ENCODE measurements around the gene SLC24A3. TPM values are rescaled to one million over a fixed set of nuclear protein-coding genes. Genes with fewer than 3 reads are reported as not detected.

Gene SLC24A3
- total RNA-seq, 1 experiment from 2014 or later, result 0.14 TPM

DNA sequence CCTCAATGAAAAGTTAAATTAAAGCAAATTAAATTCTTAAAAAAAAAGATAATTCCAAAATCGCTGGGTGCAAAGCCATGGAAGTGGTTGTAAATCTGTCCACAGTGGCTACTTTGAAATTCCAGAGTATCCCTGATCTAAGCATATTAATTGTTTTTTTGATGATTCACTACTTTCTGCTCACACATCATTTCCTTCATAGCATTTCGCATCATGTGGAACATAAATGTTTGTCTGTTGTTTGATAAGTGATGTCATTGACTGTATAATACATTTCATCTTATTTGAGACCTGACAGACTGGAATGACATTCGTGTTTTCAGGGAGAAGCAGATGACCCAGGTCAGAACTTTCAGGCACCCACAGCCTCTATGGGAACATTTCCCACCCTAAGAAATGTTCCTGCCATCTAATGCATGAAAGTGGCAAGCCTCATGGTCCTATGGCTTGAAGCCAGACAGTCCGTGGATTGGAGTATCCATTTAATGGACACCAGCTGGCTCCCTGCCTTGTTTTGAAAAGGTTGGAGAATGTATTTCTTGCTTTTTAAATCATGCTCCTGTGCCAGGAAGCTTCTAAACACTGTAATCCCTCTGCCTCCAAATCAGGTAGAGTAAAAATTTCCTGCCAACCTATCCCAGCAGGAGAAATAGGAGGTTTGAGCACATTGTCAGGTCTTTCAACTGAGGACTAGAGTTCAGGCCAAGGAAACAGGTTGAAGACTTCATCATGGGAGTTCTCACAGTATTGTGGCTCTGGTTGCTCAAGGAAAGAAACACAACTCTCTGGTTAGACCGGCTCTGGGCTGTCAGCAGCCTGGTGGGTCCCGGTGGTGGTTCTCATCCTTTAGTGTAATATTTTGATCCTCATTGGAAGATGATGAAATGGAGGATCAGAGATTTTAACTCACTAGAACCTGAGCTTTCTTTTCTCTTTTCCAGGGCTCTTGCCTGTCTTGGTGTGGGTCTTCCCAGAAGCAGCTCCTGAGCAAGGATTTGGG is 157.9 kb downstream of the SLC24A3 start:
- no peak overlapping the region for H3K27ac Mint-ChIP-seq (ENCODE audit: unreplicated experiment)
- no TSS peak for BruUV-seq (replicated peaks)
- no peaks in the 10 kb centered on the region for H3K9me3 Mint-ChIP-seq (ENCODE audit: unreplicated experiment)
- H3K27me3 Mint-ChIP-seq (ENCODE audit: insufficient read depth, unreplicated experiment), result peaks cover 7% of the 10 kb centered on the region
- POLR2A ChIA-PET, result no interaction called here
- Histone ChIP-seq H3K36me3 (ENCODE audit: control insufficient read depth, insufficient read depth, low read length) (no peaks in the 10 kb centered on the region), H3K27me3 (replicated peaks; ENCODE audit: control insufficient read depth, insufficient read depth, low read length) (no peaks in the 10 kb centered on the region), H3K9me3 (no peaks in the 10 kb centered on the region), H3K4me1 (no peaks in the 10 kb centered on the region), H3K4me3 (ENCODE audit: low read depth, low read length) (no peak overlapping the region)
- no peaks in the 10 kb centered on the region for H3K4me1 Mint-ChIP-seq (ENCODE audit: low read depth, unreplicated experiment)
- H3K36me3 Mint-ChIP-seq (ENCODE audit: insufficient read depth, unreplicated experiment), result no peaks in the 10 kb centered on the region
- TF ChIP-seq, protein P1, sequence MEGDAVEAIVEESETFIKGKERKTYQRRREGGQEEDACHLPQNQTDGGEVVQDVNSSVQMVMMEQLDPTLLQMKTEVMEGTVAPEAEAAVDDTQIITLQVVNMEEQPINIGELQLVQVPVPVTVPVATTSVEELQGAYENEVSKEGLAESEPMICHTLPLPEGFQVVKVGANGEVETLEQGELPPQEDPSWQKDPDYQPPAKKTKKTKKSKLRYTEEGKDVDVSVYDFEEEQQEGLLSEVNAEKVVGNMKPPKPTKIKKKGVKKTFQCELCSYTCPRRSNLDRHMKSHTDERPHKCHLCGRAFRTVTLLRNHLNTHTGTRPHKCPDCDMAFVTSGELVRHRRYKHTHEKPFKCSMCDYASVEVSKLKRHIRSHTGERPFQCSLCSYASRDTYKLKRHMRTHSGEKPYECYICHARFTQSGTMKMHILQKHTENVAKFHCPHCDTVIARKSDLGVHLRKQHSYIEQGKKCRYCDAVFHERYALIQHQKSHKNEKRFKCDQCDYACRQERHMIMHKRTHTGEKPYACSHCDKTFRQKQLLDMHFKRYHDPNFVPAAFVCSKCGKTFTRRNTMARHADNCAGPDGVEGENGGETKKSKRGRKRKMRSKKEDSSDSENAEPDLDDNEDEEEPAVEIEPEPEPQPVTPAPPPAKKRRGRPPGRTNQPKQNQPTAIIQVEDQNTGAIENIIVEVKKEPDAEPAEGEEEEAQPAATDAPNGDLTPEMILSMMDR (IDR thresholded peaks at IDR 0.05; ENCODE audit: insufficient read depth in 1 of 2, low read depth in 1 of 2, low read length in 1 of 2, severe bottlenecking in 1 of 2, unreplicated experiment in 1 of 2), result no peak
- no peak overlapping the region for H3K4me3 Mint-ChIP-seq (ENCODE audit: unreplicated experiment)
- no peak for DNase-seq
- intact Hi-C loops (cut with micrococcal nuclease; ENCODE audit: unreplicated experiment), result no loop called here
- CTCF ChIA-PET, result no interaction called here

- peaks cover 7% of the 10 kb centered on the region for H3K27me3 Mint-ChIP-seq (ENCODE audit: insufficient read depth, unreplicated experiment)
- ChIA-PET CTCF (interaction anchor here (0.5 kb wide), 1 partner anchor 86 kb away, joined by 5 read pairs; no protein-coding TSS in a partner anchor), POLR2A (no interaction called here)
- no peaks in the 10 kb centered on the region for H3K4me1 Mint-ChIP-seq (ENCODE audit: low read depth, unreplicated experiment)
- no peak overlapping the region for H3K4me3 Mint-ChIP-seq (ENCODE audit: unreplicated experiment)
- Histone ChIP-seq H3K4me1 (no peaks in the 10 kb centered on the region), H3K9me3 (no peaks in the 10 kb centered on the region), H3K27me3 (replicated peaks; ENCODE audit: control insufficient read depth, insufficient read depth, low read length) (no peaks in the 10 kb centered on the region), H3K36me3 (ENCODE audit: control insufficient read depth, insufficient read depth, low read length) (no peaks in the 10 kb centered on the region), H3K4me3 (ENCODE audit: low read depth, low read length) (no peak overlapping the region)
- no peak for DNase-seq
- no peaks in the 10 kb centered on the region for H3K36me3 Mint-ChIP-seq (ENCODE audit: insufficient read depth, unreplicated experiment)
- TF ChIP-seq, protein P1 (IDR thresholded peaks at IDR 0.05; ENCODE audit: insufficient read depth in 1 of 2, low read depth in 1 of 2, low read length in 1 of 2, severe bottlenecking in 1 of 2, unreplicated experiment in 1 of 2), result no peak
- BruUV-seq (replicated peaks), result no TSS peak
- no peaks in the 10 kb centered on the region for H3K9me3 Mint-ChIP-seq (ENCODE audit: unreplicated experiment)
- intact Hi-C loops (cut with micrococcal nuclease; ENCODE audit: unreplicated experiment), result no loop called here
- H3K27ac Mint-ChIP-seq (ENCODE audit: unreplicated experiment), result no peak overlapping the region
These were observed 158.7 kb downstream of the SLC24A3 start for GRCh38 chr20:19371112-19371511.

DNA sequence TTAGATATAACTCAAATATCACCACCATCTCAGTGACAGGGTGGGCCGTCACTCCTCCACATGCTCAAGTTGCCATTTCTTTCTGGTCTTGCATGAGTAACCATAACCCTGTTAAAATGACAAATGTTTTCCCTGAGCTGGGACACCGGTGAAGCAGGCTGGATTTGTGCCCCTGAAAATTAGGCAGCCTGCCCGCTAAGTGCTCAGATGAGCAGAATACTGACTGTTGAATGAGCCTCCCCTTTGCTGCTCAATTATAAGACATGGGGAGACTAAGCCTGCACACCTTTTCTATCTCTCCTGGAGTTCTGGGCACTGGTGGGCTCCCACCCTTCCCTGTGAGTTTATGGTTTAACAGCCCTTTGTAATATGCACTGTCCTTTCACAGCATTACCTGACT is 161.8 kb downstream of the SLC24A3 start:
- no TSS peak for BruUV-seq (replicated peaks)
- no peak overlapping the region for H3K4me3 ChIP-seq (ENCODE audit: low read depth, low read length)
- no peak for DNase-seq
- Mint-ChIP-seq H3K27me3 (ENCODE audit: insufficient read depth, unreplicated experiment) (peaks cover under 1% of the 10 kb centered on the region), H3K27ac (ENCODE audit: unreplicated experiment) (no peak overlapping the region), H3K9me3 (ENCODE audit: unreplicated experiment) (no peaks in the 10 kb centered on the region), H3K36me3 (ENCODE audit: insufficient read depth, unreplicated experiment) (no peaks in the 10 kb centered on the region), H3K4me3 (ENCODE audit: unreplicated experiment) (no peak overlapping the region), H3K4me1 (ENCODE audit: low read depth, unreplicated experiment) (no peaks in the 10 kb centered on the region)
- intact Hi-C loops (cut with micrococcal nuclease; ENCODE audit: unreplicated experiment), result no loop called here
- POLR2A ChIA-PET, result no interaction called here
- CTCF ChIA-PET, result no interaction called here
- H3K36me3 ChIP-seq (ENCODE audit: control insufficient read depth, insufficient read depth, low read length), result no peaks in the 10 kb centered on the region
- TF ChIP-seq, protein P1 (IDR thresholded peaks at IDR 0.05; ENCODE audit: insufficient read depth in 1 of 2, low read depth in 1 of 2, low read length in 1 of 2, severe bottlenecking in 1 of 2, unreplicated experiment in 1 of 2), result no peak
- H3K4me1 ChIP-seq, result no peaks in the 10 kb centered on the region
- no peaks in the 10 kb centered on the region for H3K27me3 ChIP-seq (replicated peaks; ENCODE audit: control insufficient read depth, insufficient read depth, low read length)
- H3K9me3 ChIP-seq, result no peaks in the 10 kb centered on the region
